Colonic mucosa (tissue), 4 donors: ENCODE measurements around the gene PPP1R16B. TPM values are rescaled to one million over a fixed set of nuclear protein-coding genes. Genes with fewer than 3 reads are reported as not detected.

Experiments used
- DNase-seq: peaks from one replicate; pipeline ENCODE4 v3.0.0-alpha.2; 2020
- H3K27ac ChIP-seq: fragments of 200-600 bp; one replicate; pipeline ENCODE4 v1.8.0; 2021
- H3K27me3 ChIP-seq: fragments of 200-600 bp; one replicate; pipeline ENCODE4 v1.8.0; 2021
- H3K36me3 ChIP-seq: fragments of 200-600 bp; one replicate; pipeline ENCODE4 v1.8.0; 2021
- H3K4me1 ChIP-seq: fragments of 200-600 bp; one replicate; pipeline ENCODE4 v1.8.0; 2021; ENCODE audit warnings: mild to moderate bottlenecking
- H3K4me3 ChIP-seq: fragments of 200-600 bp; one replicate; pipeline ENCODE4 v1.8.0; 2021
- H3K9ac ChIP-seq, 2 donors: one replicate each; pipeline ENCODE4 v1.7.0; 2013; ENCODE audit warnings: control low read depth in 2 of 2, low read depth in 2 of 2, low read length in 2 of 2
- H3K9me3 ChIP-seq: fragments of 200-600 bp; one replicate; pipeline ENCODE4 v1.8.0; 2021
- intact Hi-C: fragments of 100-400 bp; cut with DNase I; formaldehyde crosslinking; loops from one replicate; pipeline ENCODE4 v1.14.1; 2022
- total RNA-seq, 2 donors: library from RNA; stranded (reverse); fragmentation: NEBNext Ultra II Directional in 1 of 2; extraction: Animal tissue kit (Norgen Biotek cat#: 25700) in 1 of 2; gene quantifications; one replicate each; pipeline ENCODE4 v1.2.1, GENCODE V29; 2021
- TF ChIP-seq, protein P1 (sequence below): fragments of 200-600 bp; IDR thresholded peaks from one replicate; pipeline ENCODE4 v1.8.0; 2022; ENCODE audit warnings: antibody characterized with exemption, mild to moderate bottlenecking
- donor health status: healthy.
- donor health status: DM: no; HTN: no; CAD: no.
- donor health status: DM: no; HTN: no; CAD: no.

Gene PPP1R16B
- total RNA-seq, 2 donors from 2014 or later, result 2.0 to 2.1 TPM

DNA sequence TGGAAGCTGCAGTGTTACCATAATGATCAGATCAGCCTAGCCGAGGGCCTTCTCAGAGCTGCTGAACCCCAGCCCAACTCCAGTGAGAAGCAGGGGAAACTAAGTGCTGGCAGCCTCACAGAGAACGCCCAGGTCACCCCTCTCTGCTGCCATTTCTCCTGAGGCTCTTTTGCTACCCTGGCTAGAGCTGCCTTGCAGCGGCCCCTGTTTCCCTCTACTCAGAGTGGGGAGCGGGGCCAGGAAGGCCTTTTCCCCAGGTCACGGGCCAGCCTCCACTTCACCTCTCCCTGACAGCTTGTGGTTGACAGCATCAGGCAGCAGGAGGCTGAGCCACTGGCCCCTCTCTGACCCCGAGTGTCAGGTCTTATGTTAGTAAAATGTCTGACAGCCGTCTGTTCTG, 34.5 kb upstream of the PPP1R16B start:
- Histone ChIP-seq H3K4me1 (no peaks in the 10 kb centered on the region), H3K9me3 (no peaks in the 10 kb centered on the region), H3K27ac (no peak overlapping the region), H3K27me3 (no peaks in the 10 kb centered on the region), H3K9ac (no peak overlapping the region), H3K4me3 (no peak overlapping the region), H3K36me3 (no peaks in the 10 kb centered on the region)
- intact Hi-C loops, result no loop called here
- TF ChIP-seq, protein P1, sequence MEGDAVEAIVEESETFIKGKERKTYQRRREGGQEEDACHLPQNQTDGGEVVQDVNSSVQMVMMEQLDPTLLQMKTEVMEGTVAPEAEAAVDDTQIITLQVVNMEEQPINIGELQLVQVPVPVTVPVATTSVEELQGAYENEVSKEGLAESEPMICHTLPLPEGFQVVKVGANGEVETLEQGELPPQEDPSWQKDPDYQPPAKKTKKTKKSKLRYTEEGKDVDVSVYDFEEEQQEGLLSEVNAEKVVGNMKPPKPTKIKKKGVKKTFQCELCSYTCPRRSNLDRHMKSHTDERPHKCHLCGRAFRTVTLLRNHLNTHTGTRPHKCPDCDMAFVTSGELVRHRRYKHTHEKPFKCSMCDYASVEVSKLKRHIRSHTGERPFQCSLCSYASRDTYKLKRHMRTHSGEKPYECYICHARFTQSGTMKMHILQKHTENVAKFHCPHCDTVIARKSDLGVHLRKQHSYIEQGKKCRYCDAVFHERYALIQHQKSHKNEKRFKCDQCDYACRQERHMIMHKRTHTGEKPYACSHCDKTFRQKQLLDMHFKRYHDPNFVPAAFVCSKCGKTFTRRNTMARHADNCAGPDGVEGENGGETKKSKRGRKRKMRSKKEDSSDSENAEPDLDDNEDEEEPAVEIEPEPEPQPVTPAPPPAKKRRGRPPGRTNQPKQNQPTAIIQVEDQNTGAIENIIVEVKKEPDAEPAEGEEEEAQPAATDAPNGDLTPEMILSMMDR, result no peak
- no peak for DNase-seq

- H3K9me3 ChIP-seq, result no peaks in the 10 kb centered on the region
- H3K4me1 ChIP-seq, result no peaks in the 10 kb centered on the region
- no peak overlapping the region for H3K27ac ChIP-seq
- intact Hi-C loops, result no loop called here
- H3K9ac ChIP-seq, result no peak overlapping the region
- no peak for DNase-seq
- no peaks in the 10 kb centered on the region for H3K36me3 ChIP-seq
- no peaks in the 10 kb centered on the region for H3K27me3 ChIP-seq
- TF ChIP-seq, protein P1, result no peak
- H3K4me3 ChIP-seq, result no peak overlapping the region
Measured at GRCh38 chr20:38771621-38772020, 33.9 kb upstream of the PPP1R16B start.

DNA sequence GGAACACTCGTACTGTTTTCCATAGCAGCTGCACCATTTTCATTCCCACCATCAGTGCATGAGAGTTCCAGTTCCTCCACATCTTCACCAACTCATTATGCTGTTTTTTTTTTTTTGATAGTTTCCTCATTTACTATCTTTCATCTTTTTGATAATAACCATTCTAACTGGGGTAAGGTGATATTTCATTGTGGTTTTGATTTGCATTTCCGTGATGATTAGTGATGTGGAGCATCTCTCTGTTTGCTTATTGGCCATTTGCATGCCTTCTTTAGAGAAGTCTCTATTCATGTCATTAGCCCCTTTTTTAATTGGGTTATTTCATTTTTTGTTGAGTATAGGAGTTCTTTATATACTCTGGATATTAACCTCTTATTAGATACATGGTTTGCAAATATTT, 31.3 kb upstream of the PPP1R16B start:
- TF ChIP-seq, protein P1, result no peak
- H3K36me3 ChIP-seq, result no peaks in the 10 kb centered on the region
- H3K9ac ChIP-seq, result no peak overlapping the region
- no peaks in the 10 kb centered on the region for H3K9me3 ChIP-seq
- H3K27ac ChIP-seq, result no peak overlapping the region
- no peak overlapping the region for H3K4me3 ChIP-seq
- DNase-seq, result no peak
- intact Hi-C loops, result no loop called here
- H3K4me1 ChIP-seq, result no peaks in the 10 kb centered on the region
- no peaks in the 10 kb centered on the region for H3K27me3 ChIP-seq

DNA sequence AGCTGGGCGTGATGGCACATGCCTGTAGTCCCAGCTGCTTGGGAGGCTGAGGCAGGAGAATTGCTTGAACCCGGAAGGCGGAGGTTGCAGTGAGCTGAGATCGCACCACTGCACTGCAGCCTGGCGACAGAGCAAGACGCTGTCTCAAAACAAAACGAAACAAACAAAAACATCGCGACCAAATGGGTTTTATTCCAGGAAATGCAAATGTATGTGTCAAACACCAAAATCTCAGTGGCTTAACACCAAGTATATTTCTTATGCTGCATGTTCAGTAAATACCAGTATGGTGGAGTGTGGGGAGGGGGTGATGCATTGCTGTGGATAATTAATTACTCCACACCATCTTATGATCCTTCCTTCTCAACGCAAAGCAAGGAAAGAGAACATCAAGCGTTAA, 29.1 kb upstream of the PPP1R16B start:
- Histone ChIP-seq H3K4me1 (no peaks in the 10 kb centered on the region), H3K27me3 (no peaks in the 10 kb centered on the region), H3K9ac (no peak overlapping the region), H3K36me3 (no peaks in the 10 kb centered on the region), H3K9me3 (no peaks in the 10 kb centered on the region), H3K4me3 (no peak overlapping the region), H3K27ac (no peak overlapping the region)
- intact Hi-C loops, result no loop called here
- DNase-seq, result no peak
- TF ChIP-seq, protein P1, result no peak

DNA sequence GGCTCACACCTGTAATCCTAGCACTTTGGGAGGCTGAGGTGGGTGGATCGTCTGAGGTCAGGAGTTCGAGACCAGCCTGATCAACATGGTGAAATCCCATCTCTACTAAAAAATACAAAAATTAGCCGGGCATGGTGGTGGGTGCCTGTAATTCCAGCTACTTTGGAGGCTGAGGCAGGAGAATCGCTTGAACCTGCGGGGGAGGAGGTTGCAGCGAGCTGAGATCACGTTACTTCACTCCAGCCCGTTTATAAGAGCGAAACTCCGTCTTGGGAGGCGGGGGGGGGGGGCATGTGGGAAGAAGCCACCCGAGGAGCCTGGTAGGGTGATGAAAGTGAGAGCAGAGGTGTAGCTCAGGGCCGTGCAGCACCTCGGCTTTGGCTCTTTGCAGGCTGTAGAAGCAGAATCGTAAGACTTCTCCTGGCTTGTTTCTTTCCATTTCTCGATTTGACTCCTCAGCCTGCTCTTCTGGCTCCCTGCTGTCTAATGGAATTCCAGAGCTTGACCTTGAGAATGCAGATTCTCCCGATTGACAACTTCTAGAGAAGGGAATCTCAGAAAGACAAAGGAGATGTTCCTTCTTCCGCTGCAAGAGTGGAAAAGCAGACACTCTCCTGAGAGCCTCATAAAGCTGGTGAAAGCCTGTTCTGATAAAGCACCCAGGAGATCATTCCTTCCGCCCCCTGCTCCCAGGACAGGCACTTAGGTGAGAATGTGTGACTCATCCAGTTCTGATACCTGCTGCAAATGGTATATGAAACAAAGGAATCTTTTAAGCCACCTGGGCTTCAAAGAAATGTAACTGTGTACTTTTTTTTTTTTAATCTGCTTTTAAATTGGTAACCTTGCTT, 26.0 kb upstream of the PPP1R16B start:
- intact Hi-C loops, result no loop called here
- no peaks in the 10 kb centered on the region for H3K27me3 ChIP-seq
- H3K9ac ChIP-seq, result no peak overlapping the region
- H3K4me1 ChIP-seq, result no peaks in the 10 kb centered on the region
- no peaks in the 10 kb centered on the region for H3K9me3 ChIP-seq
- no peak for DNase-seq
- H3K4me3 ChIP-seq, result no peak overlapping the region
- TF ChIP-seq, protein P1, result no peak
- no peak overlapping the region for H3K27ac ChIP-seq
- H3K36me3 ChIP-seq, result no peaks in the 10 kb centered on the region
